CD4-positive, alpha-beta memory T cell (primary cell): Measurements from ENCODE around the gene KRT79. TPM values are rescaled to one million over a fixed set of nuclear protein-coding genes. Genes with fewer than 3 reads are reported as not detected.

Source experiments
- CTCF ChIA-PET: fragments of 350-600 bp; sonication (Branson Sonifier 250); formaldehyde crosslinking; loops from one replicate; lab custom pipeline; 2021; ENCODE audit warnings: inconsistent platforms; ENCODE audit not compliant: partially characterized antibody; lab: Charles Lee
- POLR2A ChIA-PET: fragments of 350-600 bp; sonication (Branson Sonifier 250); formaldehyde crosslinking; loops from one replicate; lab custom pipeline; 2021; ENCODE audit not compliant: partially characterized antibody; lab: Charles Lee
- DNase-seq, 5 donors: peaks; one replicate each; pipeline versions ENCODE4 v3.0.0 to v3.0.0-alpha.2; 2020 to 2022; ENCODE audit warnings: mixed read lengths in 1 of 5
- H3K27ac ChIP-seq: one replicate; pipeline ENCODE4 v1.7.0; 2013; ENCODE audit warnings: low read depth, low read length
- H3K27me3 ChIP-seq: 2 replicates; pipeline ENCODE4 v1.7.0; 2013; ENCODE audit warnings: mild to moderate bottlenecking, low read length, moderate library complexity; ENCODE audit not compliant: insufficient read depth
- H3K36me3 ChIP-seq: 2 replicates; pipeline ENCODE4 v1.7.0; 2013; ENCODE audit warnings: mild to moderate bottlenecking, low read length, moderate library complexity; ENCODE audit not compliant: insufficient read depth
- H3K4me1 ChIP-seq: 2 replicates; pipeline ENCODE4 v1.7.0; 2013; ENCODE audit warnings: mild to moderate bottlenecking, low read length, moderate library complexity; ENCODE audit not compliant: insufficient read depth
- H3K4me3 ChIP-seq, 2 donors: one replicate each; pipeline ENCODE4 v1.7.0; 2013; ENCODE audit warnings: low read length in 2 of 2, mild to moderate bottlenecking in 1 of 2
- H3K9me3 ChIP-seq, 2 donors: one replicate each; pipeline ENCODE4 v1.7.0; 2013; ENCODE audit warnings: low read length in 2 of 2, control low read depth in 1 of 2; ENCODE audit not compliant: control insufficient read depth in 1 of 2
- H3K27ac Mint-ChIP-seq, 7 donors: one replicate each; pipeline ENCODE4 v1.8.0; 2020 to 2021; ENCODE audit warnings: mixed read lengths in 7 of 7, mild to moderate bottlenecking in 6 of 7, inconsistent platforms in 3 of 7, moderate library complexity in 3 of 7
- H3K27me3 Mint-ChIP-seq, 2 donors: one replicate each; pipeline ENCODE4 v1.8.0; 2020 to 2021; ENCODE audit warnings: mixed read lengths in 2 of 2
- H3K36me3 Mint-ChIP-seq, 2 donors: one replicate each; pipeline ENCODE4 v1.8.0; 2020 to 2021; ENCODE audit warnings: mixed read lengths in 2 of 2, inconsistent platforms in 1 of 2, mild to moderate bottlenecking in 1 of 2
- H3K4me1 Mint-ChIP-seq, 4 donors: one replicate each; pipeline ENCODE4 v1.8.0; 2020 to 2021; ENCODE audit warnings: mixed read lengths in 4 of 4, mild to moderate bottlenecking in 1 of 4
- H3K4me3 Mint-ChIP-seq, 8 donors: one replicate each; pipeline ENCODE4 v1.8.0; 2020 to 2021; ENCODE audit warnings: mixed read lengths in 8 of 8, mild to moderate bottlenecking in 7 of 8, moderate library complexity in 6 of 8, inconsistent platforms in 3 of 8
- H3K9me3 Mint-ChIP-seq, 8 donors: one replicate each; pipeline ENCODE4 v1.8.0; 2020 to 2021; ENCODE audit warnings: mixed read lengths in 8 of 8, mild to moderate bottlenecking in 5 of 8, inconsistent platforms in 3 of 8, moderate library complexity in 1 of 8
- intact Hi-C: fragments of 100-400 bp; cut with micrococcal nuclease; formaldehyde crosslinking; loops from one replicate; pipeline ENCODE4 v1.15.1; 2023
- polyA plus RNA-seq, 2 donors: library from polyadenylated mRNA; unstranded; fragments of 300-500 nt; fragmentation: Illumina TruSeq; gene quantifications; one replicate each; pipeline ENCODE4 v1.2.3, GENCODE V29; 2021
- total RNA-seq, 2 experiments: library from RNA; stranded (reverse); gene quantifications; one replicate each; pipeline ENCODE4 v1.2.3, GENCODE V29; 2021

KRT79 gene
- total and polyA plus RNA-seq, 4 experiments from 2014 or later, result not detected

- H3K4me1 Mint-ChIP-seq, result peaks cover 0 to 9% (median 4%) of the 10 kb centered on the region in 4 donors
- Histone ChIP-seq H3K27ac (no peak overlapping the region), H3K4me1 (no peaks in the 10 kb centered on the region), H3K9me3 (no peaks in the 10 kb centered on the region), H3K36me3 (no peaks in the 10 kb centered on the region), H3K4me3 (no peak overlapping the region), H3K27me3 (no peaks in the 10 kb centered on the region)
- ChIA-PET POLR2A (no interaction called here), CTCF (no interaction called here)
- H3K4me3 Mint-ChIP-seq, result no peak overlapping the region
- no peaks in the 10 kb centered on the region for H3K36me3 Mint-ChIP-seq
- peak overlapping the region in 1 of 7 donors; percentile 51 for H3K27ac Mint-ChIP-seq
- peaks cover 3 to 12% of the 10 kb centered on the region in 2 donors for H3K27me3 Mint-ChIP-seq
- H3K9me3 Mint-ChIP-seq, result no peaks in the 10 kb centered on the region
- intact Hi-C loops, result no loop called here
- DNase-seq, result no peak
Observed at GRCh38 chr12:52817699-52818238, 16.3 kb downstream of the KRT79 start.

- Histone ChIP-seq H3K4me3 (no peak overlapping the region), H3K27me3 (no peaks in the 10 kb centered on the region), H3K9me3 (no peaks in the 10 kb centered on the region), H3K36me3 (no peaks in the 10 kb centered on the region), H3K4me1 (no peaks in the 10 kb centered on the region), H3K27ac (no peak overlapping the region)
- CTCF ChIA-PET, result no interaction called here
- no peak overlapping the region for H3K27ac Mint-ChIP-seq
- H3K36me3 Mint-ChIP-seq, result no peaks in the 10 kb centered on the region
- peaks cover 0 to 9% (median 4%) of the 10 kb centered on the region in 4 donors for H3K4me1 Mint-ChIP-seq
- POLR2A ChIA-PET, result no interaction called here
- DNase-seq, result no peak
- H3K9me3 Mint-ChIP-seq, result no peaks in the 10 kb centered on the region
- intact Hi-C loops, result no loop called here
- H3K4me3 Mint-ChIP-seq, result no peak overlapping the region
- peaks cover 3 to 12% of the 10 kb centered on the region in 2 donors for H3K27me3 Mint-ChIP-seq
Observed at GRCh38 chr12:52817003-52817698, 17.0 kb downstream of the KRT79 start.

- Mint-ChIP-seq H3K27ac (no peak overlapping the region), H3K9me3 (no peaks in the 10 kb centered on the region), H3K4me1 (peaks cover 0 to 9% (median 4%) of the 10 kb centered on the region in 4 donors), H3K4me3 (no peak overlapping the region), H3K27me3 (peaks cover 1 to 12% of the 10 kb centered on the region in 2 donors), H3K36me3 (no peaks in the 10 kb centered on the region)
- no peak for DNase-seq
- intact Hi-C loops, result no loop called here
- H3K4me1 ChIP-seq, result no peaks in the 10 kb centered on the region
- ChIA-PET CTCF (no interaction called here), POLR2A (no interaction called here)
- no peaks in the 10 kb centered on the region for H3K27me3 ChIP-seq
- no peak overlapping the region for H3K4me3 ChIP-seq
- no peak overlapping the region for H3K27ac ChIP-seq
- H3K36me3 ChIP-seq, result no peaks in the 10 kb centered on the region
- no peaks in the 10 kb centered on the region for H3K9me3 ChIP-seq
Observed at GRCh38 chr12:52815676-52816588, 18.2 kb downstream of the KRT79 start.

GRCh38 chr12:52815161-52815560 lies 18.9 kb downstream of the KRT79 start:
- no peak for DNase-seq
- H3K4me1 ChIP-seq, result no peaks in the 10 kb centered on the region
- POLR2A ChIA-PET, result no interaction called here
- CTCF ChIA-PET, result no interaction called here
- no peaks in the 10 kb centered on the region for H3K36me3 ChIP-seq
- Mint-ChIP-seq H3K36me3 (no peaks in the 10 kb centered on the region), H3K9me3 (no peaks in the 10 kb centered on the region), H3K4me1 (peaks cover 0 to 9% (median 4%) of the 10 kb centered on the region in 4 donors), H3K27me3 (peaks cover 1 to 8% of the 10 kb centered on the region in 2 donors), H3K27ac (no peak overlapping the region), H3K4me3 (no peak overlapping the region)
- H3K27me3 ChIP-seq, result no peaks in the 10 kb centered on the region
- H3K9me3 ChIP-seq, result no peaks in the 10 kb centered on the region
- H3K27ac ChIP-seq, result no peak overlapping the region
- H3K4me3 ChIP-seq, result no peak overlapping the region
- intact Hi-C loops, result no loop called here

- no peak overlapping the region for H3K27ac ChIP-seq
- H3K27ac Mint-ChIP-seq, result no peak overlapping the region
- intact Hi-C loops, result no loop called here
- H3K4me1 ChIP-seq, result no peaks in the 10 kb centered on the region
- H3K36me3 ChIP-seq, result no peaks in the 10 kb centered on the region
- H3K27me3 ChIP-seq, result no peaks in the 10 kb centered on the region
- peaks cover 0 to 9% (median 4%) of the 10 kb centered on the region in 4 donors for H3K4me1 Mint-ChIP-seq
- DNase-seq, result no peak
- H3K4me3 ChIP-seq, result no peak overlapping the region
- H3K9me3 Mint-ChIP-seq, result no peaks in the 10 kb centered on the region
- ChIA-PET POLR2A (no interaction called here), CTCF (no interaction called here)
- no peak overlapping the region for H3K4me3 Mint-ChIP-seq
- no peaks in the 10 kb centered on the region for H3K9me3 ChIP-seq
- H3K36me3 Mint-ChIP-seq, result no peaks in the 10 kb centered on the region
- H3K27me3 Mint-ChIP-seq, result peaks cover 1 to 8% of the 10 kb centered on the region in 2 donors
Observed at GRCh38 chr12:52814710-52815155, 19.4 kb downstream of the KRT79 start.

GRCh38 chr12:52813885-52814709 lies 20.0 kb downstream of the KRT79 start, which contains the start of gene KRT4:
Gene KRT4 (minus strand): TSS chr12:52814116. CDS start chr12:52814058, 58 bp downstream.
- Histone ChIP-seq H3K27me3 (no peaks in the 10 kb centered on the region), H3K27ac (no peak within 1 kb of the TSS), H3K4me1 (no peaks in the 10 kb centered on the region), H3K9me3 (no peaks in the 10 kb centered on the region), H3K4me3 (no peak within 1 kb of the TSS), H3K36me3 (no peaks in the 10 kb centered on the region)
- Mint-ChIP-seq H3K27me3 (peaks cover 1 to 11% of the 10 kb centered on the region in 2 donors), H3K27ac (no peak within 1 kb of the TSS), H3K4me3 (no peak within 1 kb of the TSS), H3K9me3 (no peaks in the 10 kb centered on the region), H3K4me1 (peaks cover 0 to 9% (median 4%) of the 10 kb centered on the region in 4 donors), H3K36me3 (no peaks in the 10 kb centered on the region)
- DNase-seq, result no peak
- POLR2A ChIA-PET, result no interaction called here
- intact Hi-C loops, result no loop called here
- CTCF ChIA-PET, result no interaction called here
